Endometrial microvascular endothelial cells (primary cell): ENCODE results near the gene FRYL. TPM values are rescaled to one million over a fixed set of nuclear protein-coding genes. Genes with fewer than 3 reads are reported as not detected.
"Not testable (repeated sequence)": the region's sequence is repeated elsewhere in the genome, so short reads cannot be mapped to it uniquely, and the experiment has no call there.

Source experiments
- in situ Hi-C: cut with HindIII; loops from 2 replicates; pipeline ENCODE4 v1.10.0; 2017; ENCODE audit warnings: low sequenced_read_pairs, low pct_unique_long_range_greater_than_20kb; ENCODE audit errors: inconsistent ontology term
- total RNA-seq: library from RNA; depleted of rRNA; stranded (reverse); fragments of >200 nt; gene quantifications from one replicate; pipeline ENCODE4 v1.2.3, GENCODE V29; 2015; ENCODE audit errors: inconsistent ontology term

Gene FRYL
- 57.8 TPM for total RNA-seq

DNA sequence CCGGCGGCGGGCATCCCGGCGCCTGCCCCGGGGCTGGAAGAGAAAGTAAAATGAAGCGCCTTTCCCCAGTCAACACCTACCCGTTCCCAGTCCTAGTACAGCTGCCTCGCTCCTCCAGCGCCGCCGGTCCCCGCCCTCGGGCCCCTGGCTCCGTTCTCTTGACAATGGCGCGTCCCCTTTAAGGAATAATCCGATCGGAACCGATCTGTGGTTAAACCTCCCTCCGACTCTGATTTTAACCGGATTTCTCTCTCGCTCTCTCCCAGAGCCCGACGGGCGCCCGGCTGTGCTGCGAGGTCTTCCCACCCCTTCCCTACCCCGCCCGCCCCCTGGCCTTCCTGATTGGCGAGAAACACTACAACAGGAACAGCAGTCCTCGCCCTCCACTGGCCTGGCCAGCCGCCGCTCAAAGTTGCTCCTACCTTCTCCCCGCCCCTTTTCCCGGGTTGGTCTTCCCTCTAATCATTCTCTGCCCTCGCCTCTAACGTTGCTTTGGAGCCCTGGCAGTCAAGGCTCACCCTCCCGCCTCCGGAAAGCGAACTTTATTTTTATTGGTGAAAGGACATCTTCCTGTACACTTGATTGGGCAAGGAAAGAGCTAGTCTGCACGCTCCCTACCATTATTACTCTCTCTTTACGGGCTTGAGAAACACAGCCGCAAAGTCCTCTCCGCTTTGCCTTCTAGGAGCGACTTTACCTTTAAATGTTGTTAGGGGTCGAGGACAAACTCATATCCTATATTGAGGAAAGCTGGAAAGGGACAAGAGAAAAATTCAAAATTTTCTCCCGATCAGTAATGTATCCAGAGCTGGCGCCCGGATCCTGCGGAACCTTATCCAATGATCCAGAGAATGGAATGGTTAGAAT, at the start of gene FRYL:
FRYL (minus strand) TSS at position 282 of the 867 bp plus-strand sequence. CDS start 145,869 bp downstream, outside the sequence.
- in situ Hi-C loops, result no loop called here

- in situ Hi-C loops, result no loop called here
These were observed 47.5 kb upstream of the FRYL start for GRCh38 chr4:48827622-48828021.

- in situ Hi-C loops, result not testable (repeated sequence)
These were observed 41.4 kb upstream of the FRYL start for GRCh38 chr4:48821431-48821830.

DNA sequence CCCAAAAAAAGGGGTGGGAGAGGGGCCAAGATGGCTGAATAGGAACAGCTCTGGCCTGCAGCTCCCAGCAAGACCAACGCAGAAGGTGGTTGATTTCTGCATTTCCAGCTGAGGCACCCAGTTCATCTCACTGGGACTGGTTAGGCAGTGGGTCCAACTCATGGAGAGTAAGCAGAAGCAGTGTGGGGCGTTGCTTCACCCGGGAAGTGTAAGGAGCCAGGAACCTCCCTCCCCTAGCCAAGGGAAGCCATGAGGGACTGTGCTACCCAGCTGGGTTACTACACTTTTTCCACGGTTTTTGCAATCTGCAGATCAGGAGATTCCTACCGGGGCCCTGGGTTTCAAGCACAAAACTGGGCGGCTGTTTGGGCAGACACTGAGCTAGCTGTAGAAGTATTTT, 36.9 kb upstream of the FRYL start:
- in situ Hi-C loops, result no loop called here

GRCh38 chr4:48816297-48816696, 36.2 kb upstream of the FRYL start:
- in situ Hi-C loops, result not testable (repeated sequence)

GRCh38 chr4:48815483-48815882, 35.4 kb upstream of the FRYL start:
- in situ Hi-C loops, result no loop called here

DNA sequence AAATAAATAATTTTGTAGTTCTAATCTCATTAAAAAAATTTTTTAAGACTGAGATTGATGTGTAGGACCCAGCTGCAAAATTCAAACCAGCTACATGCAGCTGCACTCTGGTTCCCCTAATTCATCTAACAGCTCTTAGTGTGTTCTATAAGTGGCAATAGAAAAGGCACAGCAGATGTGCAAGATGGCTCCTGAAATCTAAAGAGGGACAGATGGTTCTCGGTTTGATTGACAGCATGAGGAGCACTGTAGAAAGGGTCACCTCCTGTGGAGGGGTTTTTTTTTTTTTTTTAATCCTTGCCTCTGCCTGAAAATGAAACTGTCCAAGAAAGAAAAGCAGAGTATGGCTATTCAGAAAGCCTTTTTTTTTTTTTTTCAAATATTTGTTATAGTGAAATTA, 33.9 kb upstream of the FRYL start:
- in situ Hi-C loops, result no loop called here

DNA sequence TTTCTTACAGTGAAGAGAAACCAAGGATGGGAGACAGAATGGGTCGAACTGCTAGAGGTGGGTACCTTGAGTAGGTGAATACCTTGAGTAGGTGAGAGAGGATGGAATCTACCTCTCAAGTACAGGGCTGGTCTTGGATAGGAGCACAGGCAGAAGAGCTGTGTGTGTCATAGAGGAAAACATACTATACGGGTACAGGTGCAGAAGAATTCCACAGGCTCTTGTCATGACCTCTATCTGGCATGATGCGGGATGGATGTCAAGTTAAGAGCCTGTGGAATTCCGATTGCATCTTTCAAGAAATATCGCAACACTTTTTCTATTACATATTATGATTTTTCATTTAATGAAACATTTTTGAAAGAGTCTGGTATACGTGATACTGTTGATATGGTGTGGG, 32.8 kb upstream of the FRYL start:
- in situ Hi-C loops, result no loop called here

GRCh38 chr4:48804584-48805301, 24.7 kb upstream of the FRYL start:
- in situ Hi-C loops, result no loop called here

- in situ Hi-C loops, result no loop called here
These were observed 21.1 kb upstream of the FRYL start for GRCh38 chr4:48801016-48801715.

- in situ Hi-C loops, result not testable (repeated sequence)
These were observed 20.1 kb upstream of the FRYL start for GRCh38 chr4:48800155-48800554.

- in situ Hi-C loops, result no loop called here
These were observed 19.1 kb upstream of the FRYL start for GRCh38 chr4:48799157-48799556.

DNA sequence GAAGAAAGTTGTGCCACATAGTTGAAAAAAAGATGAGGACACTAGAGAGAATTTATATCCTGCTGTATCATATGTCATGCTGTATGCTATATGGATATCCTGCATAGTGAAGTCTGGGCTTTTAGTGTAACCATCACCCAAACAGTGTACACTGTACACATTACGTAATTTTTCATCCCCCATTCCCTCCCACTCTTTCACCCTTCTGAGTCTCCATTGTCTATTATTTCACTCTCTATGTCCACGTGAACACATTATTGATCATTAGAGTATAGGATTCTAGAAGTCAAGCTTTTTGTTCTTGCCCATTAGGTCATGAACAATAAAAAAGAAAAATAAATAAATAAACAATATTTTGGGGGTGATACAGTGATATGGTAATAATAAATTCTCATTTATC, 18.0 kb upstream of the FRYL start:
- in situ Hi-C loops, result no loop called here

- in situ Hi-C loops, result no loop called here
These were observed 17.0 kb upstream of the FRYL start for GRCh38 chr4:48796927-48797679.

GRCh38 chr4:48796191-48796926, 16.3 kb upstream of the FRYL start:
- in situ Hi-C loops, result no loop called here

DNA sequence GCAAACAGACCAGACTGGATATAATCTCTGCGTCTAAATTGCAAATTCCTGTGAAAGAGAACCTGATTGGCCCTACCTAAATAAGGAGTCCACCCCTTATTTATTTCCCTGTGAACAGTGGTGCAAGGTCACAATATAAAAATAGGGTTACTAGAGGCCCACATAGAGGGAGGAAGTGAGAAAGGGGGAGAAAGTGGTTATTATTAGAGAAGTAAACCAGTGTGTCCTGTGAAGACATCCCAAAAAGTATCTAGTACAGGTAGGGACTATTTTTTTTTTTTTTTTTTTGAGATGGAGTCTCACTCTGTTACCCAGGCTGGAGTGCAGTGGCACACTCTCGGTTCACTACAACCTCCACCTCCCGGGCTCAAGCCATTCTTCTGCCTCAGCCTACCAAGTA, 15.0 kb upstream of the FRYL start:
- in situ Hi-C loops, result no loop called here

DNA sequence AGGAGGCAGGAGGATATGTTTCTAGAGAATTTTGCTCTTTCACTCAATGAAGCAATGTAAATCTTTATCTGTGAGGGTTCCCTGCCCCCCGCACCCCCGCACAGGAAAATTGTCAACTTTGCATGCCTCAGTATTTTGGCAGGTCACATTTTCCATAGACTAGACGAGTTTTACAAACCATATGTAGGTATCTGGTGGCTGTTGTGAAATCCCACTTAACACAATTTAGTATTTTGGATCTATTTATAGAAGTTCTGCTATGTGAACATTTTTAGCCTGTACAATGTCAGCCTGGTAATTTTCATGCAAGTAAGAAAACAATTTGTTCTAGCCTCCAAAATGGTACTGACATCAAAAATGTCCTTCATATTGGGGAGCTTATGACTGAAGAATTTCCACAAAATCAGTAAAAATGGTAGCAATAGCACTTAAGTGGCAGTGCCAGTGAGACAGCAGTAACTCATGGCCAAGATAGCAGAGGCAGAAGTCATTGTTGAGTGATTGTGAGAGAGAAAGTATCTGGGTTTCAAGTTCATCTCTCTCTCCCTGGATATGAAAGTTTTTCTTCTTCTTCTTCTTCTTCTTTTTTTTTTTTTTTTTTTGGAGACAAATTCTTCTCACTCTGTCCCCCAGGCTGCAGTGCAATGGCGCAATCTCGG, 12.4 kb upstream of the FRYL start:
- in situ Hi-C loops, result no loop called here

DNA sequence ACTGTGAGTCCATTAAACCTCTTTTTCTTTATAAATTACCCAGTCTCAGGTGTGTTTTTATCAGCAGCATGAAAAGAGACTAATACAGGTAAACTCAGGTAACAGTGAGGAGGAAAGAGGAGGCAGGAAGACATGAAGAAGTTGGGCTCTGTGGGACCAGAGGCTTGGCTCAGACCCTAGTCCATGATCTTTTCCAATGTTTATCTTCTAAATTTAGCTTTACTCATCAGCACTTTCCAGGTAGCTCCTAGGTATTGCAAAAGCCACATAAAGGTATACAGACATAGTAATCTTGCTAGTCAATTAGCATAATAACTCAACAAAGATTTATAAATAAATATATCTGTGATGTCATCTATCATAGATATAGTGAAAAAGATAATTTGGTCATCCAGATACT, 11.2 kb upstream of the FRYL start:
- in situ Hi-C loops, result no loop called here
